Activated CD8-positive, alpha-beta memory T cell treated with anti-CD3 and anti-CD28 coated beads for 48 hours (primary cell): ENCODE data around the gene HOXD13.

Source experiments
- DNase-seq, 3 experiments: peaks; one replicate each; pipeline ENCODE4 v3.0.0-alpha.2; 2020; ENCODE audit warnings: low read depth in 2 of 3, low spot score in 2 of 3

The HOXD13 gene

GRCh38 chr2:176080540-176081375 lies 11.8 kb upstream of the HOXD13 start:
- no peak for DNase-seq

GRCh38 chr2:176081376-176081836 lies 11.1 kb upstream of the HOXD13 start:
- no peak for DNase-seq

DNA sequence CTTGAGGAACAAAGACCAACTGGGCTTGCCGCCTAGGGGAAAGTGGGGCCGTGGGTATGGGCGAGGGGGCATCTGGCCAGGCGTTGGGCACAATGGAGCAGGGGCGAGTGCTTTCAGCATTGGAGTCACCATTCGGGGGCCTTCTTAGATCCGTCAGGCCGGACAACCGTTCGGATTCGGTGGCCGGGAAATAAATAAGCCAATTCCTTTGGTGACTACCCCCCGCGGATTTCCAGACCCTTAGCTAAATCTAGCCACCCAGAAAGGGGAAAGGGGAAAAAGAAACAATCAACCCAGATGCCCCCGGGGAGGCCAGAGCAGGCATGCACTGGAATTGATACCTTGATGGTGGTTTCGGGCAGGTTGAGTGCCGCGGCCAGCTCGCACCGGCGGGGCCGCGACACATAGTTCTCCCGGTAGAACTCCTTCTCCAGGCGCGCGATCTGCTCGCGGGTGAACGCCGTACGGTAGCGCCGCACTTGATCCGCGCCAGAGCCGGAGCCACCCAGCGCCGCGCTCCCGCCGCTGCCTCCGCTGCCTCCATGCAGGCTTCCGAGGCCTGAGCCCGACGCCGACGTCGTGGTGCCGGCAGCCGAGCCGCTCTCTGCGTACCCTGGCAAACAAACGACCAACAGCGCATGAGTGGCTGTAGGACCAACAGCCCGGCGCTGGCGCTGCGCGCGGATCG lies 10.5 kb upstream of the HOXD13 start:
- no peak for DNase-seq

DNA sequence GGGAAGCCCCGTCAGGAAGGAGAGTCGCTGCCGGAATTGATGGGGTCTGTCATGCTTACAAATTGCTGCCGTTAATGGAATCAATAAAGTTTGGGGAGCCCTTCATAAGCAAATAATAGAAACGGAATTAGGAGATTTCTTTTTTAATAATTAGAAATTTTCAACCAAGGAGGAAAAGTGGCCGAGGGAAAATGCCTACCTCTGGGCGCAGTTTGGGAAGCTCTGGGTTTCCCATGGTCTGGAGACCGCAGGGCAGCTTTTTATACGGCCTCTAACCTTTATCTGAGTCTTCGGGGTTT lies 10.0 kb upstream of the HOXD13 start:
- DNase-seq = no peak

GRCh38 chr2:176082824-176083751 lies 9.4 kb upstream of the HOXD13 start:
- DNase-seq = no peak

DNA sequence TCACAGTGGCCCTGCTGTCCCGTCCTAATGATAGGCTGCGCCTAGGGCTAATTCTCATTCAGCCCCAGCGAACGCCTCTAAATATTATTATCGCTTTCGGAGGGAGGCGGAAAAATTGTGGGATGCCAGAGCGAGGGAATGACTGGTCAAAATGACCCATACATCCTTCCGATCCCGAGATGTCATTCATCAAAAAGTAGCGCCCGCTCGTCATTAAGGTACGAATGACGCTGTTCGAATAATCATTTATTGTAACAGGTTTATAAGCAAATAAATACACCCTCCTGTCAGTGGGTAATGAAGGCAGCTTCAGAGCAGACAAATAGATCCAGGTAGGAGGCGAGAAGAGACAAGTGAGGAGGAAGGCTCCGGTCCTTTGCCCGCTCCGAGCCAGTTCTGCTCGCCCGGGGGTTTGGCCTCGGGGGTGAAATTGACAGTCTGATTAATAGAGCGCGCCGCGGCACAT lies 8.7 kb upstream of the HOXD13 start, which contains the start of gene EVX2:
TSS of gene EVX2 (minus strand) at position 167 of the 466 bp plus-strand sequence. CDS start 186 bp downstream, outside the sequence.
- no peak for DNase-seq

GRCh38 chr2:176084611-176085119 lies 7.9 kb upstream of the HOXD13 start:
- no peak for DNase-seq

GRCh38 chr2:176085120-176085788 lies 7.3 kb upstream of the HOXD13 start:
- DNase-seq = no peak

DNA sequence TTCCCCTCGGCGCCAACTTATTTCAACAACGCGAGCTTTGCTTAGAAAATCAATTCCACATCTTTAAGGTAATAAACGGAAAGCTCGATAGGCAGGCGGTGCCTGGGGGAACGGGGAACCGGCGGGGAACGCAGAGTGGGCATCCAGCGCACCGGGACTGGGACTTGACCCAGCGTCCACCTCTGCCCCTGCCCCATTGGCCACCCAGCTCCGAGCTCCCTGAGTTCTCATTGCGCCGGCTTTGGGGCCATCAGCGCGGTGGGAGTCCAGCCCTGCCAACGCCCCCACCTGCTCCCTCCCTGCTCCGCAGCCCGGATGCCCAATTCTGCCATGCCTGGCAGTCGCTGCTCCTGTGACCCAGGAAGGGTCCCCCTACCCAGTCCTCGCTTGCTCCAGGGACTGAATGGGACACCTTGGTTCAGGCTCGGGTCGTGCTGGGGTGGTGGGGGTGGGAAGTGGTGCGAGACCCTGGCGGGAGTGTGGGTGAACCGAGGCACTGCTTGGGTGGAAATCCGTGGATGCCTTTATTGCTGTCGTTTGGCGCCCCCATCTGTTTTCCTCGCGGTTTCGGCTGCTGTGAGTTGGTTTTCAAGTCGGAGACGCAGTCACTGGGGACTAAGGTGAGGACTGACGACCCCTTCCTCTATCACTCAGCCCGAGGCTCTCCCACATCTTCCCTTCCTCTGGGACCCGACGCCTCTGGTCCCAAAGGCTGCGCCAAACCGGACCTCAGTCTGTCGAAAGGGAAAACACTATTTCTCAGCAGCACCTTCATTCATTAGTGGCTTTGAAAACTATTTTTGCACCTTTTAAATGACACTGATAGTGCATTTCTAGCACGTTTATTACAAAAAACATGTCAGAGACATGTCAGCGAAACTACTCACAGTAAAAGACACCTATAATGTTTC lies 6.4 kb upstream of the HOXD13 start:
- DNase-seq = no peak

DNA sequence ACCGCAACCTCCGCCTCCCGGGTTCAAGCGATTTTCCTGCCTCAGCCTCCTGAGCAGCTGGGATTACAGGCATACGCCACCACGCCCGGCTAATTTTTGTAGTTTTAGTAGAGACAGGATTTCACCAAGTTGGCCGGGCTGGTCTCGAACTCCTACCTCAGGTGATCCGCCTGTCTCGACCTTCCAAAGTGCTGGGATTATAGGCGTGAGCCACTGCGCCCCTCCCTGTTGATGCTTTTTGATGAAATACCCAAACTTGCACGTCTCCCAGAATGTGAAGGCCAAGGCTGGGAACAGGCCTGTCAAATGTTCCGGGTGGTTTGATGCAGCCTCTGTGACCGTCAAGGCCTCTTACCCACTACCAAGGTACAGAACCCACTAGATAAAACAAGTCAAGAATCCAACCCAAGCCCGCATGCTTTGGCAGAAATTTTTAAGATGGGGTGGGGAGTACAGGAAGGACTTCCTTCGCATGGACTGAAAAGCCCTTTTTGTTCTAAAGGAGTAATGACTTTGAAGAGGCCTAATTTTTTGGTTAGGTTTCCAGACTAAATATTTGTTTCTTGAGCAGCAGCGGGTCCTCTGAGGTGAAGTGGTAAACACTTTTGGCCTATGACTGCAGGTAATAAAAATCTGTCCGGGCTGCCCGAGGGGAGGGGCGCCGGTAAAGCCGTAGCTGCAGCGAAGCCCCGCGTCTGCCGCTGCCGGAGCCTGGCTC lies 5.0 kb upstream of the HOXD13 start:
- no peak for DNase-seq

DNA sequence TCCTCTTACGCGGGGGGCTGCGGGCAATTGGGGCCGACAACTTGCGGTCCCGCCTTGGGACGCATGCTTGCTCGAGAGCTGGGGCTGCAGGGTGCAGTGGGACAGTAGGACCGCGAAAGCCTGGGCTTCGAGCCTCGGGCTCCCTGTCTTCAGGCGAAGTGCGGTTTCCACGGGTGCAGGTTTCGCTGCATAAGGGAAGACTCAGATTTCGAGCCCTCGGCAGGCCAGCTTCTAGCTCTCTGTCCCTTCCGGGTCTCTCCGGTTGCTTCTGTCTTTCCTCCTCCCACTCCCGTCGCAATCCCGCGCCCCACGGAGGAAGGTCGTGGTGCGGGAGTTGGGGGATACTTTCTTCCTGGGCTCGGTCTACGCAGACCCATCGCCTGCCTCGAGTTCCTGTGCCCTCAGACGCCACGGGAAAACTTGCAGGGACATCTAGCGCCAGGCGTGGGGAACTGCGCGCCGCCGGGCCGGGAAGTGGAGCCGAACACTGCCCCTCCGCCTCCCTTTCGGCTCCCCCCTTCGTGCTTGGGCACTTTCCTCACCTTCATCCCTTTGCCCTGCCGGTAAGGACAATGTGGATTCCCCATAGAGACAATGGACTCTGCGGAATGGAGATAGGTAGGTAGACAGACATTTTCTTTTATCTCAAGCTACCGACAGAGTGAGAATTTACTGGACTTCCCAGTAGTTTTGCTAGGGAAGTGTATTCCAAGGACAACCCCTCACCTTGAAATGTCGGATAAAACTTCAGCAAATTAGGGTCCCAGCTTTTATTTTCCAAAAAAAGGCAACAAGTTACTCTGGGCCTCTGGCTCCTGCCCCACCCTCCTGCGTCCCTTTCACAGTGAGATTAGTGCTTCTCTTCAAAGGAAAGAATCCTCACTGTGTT lies 4.2 kb upstream of the HOXD13 start:
- DNase-seq = no peak

- no peak for DNase-seq
Observed at GRCh38 chr2:176088937-176089842, 3.3 kb upstream of the HOXD13 start.

DNA sequence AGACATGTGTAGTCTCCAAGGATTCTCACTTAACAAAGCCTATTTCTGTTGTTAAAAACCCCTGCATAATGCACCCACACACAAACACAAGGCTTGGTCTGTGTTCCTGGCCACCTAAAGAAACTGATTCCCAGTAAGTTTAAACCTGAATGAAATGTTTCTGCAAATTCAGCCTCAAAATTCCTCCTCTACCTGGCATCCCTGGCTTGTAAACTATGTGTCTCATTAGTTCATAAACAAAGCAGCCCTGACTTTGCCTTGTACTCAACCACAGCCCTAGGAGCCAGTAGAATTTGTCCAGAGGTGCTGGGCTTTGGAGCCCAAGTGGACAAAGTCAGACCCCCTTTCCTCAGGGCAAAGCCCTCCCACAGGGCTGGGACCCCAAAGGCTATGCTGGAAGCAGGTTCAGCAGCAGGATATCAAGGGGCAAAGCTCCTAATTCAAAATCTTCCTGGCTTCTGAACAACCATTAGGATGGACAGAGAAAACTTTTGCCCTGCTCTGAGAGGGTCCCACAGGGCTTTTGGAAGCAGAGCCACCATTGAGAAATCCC lies 2.6 kb upstream of the HOXD13 start:
- no peak for DNase-seq

DNA sequence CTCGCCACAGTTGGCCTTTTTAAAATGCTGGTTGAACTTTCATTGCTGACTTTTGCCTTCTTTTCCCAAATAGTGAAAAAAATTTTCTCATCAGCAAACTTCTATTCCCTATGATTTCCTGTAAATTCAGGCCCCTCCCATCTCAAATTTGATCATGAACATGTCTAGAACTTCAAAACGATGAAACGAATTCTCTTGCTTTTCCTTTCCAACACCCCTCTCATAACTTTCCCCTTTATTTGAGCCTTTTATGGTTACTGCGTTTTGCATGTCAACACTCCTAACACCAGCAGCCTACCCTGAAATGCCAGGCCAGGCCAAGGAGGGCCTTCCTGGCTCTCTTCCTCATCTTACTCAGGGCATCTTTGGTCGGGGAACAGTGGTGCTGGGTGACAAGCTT lies 1.7 kb upstream of the HOXD13 start:
- no peak for DNase-seq

- no peak for DNase-seq
Observed at GRCh38 chr2:176091329-176092258, 927 bp upstream of the HOXD13 start.
